Measurements from ENCODE around the gene IMPDH2. TPM values are rescaled to one million over a fixed set of nuclear protein-coding genes. Genes with fewer than 3 reads are reported as not detected.

The IMPDH2 gene
- total and polyA plus RNA-seq, 4 experiments from 2014 or later = 82.9 to 89.6 (median 87.5) TPM

DNA sequence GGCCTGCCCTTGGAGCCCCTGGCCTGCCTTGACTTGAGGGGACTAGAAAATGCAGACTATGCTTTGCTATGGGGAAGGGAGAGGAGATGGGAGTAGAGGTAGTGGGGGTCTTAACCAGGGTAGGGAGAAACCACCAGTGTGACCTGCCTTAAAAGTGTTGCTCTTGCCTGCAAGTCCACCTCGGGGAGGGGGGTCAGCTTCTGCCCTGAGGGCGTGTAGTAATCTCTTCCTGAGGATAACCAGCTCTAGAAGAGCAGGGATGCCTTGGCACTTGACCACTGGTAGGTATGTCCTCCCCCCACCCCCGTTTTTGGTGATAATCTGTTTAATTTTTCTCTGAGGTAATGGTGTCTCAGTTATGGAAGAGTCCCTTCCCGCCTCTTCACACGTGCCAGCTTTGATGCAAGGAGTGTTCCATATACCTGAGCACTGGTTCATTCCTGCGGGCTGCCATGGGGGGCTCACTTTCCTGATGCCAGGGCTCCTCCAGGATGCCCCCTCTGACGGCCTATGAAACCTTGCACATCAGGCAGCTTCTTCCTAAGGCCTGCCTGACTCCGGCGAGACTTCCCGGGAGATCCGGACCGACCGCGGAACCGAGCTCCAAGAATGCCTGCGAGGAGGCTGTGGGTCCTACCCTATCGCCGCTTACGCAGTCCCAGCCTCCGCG, 39.9 kb downstream of the IMPDH2 start:
- peak overlapping the region; percentile 85 to 96 (median 89) for H3K27ac Mint-ChIP-seq
- H3K4me3 Mint-ChIP-seq = peak overlapping the region; percentile 89 to 97 (median 92)
- ChIA-PET POLR2A (ENCODE audit: partially characterized antibody) (interaction anchor here (0.6 to 15.0 kb wide), 18 partner anchors 9 to 455 kb away, joined by 3 to 377 read pairs (median 5); partner anchors contain the start of genes ARIH2, CCDC71, DALRD3 and IMPDH2), CTCF (ENCODE audit: partially characterized antibody) (interaction anchor here (0.6 to 9.0 kb wide), 17 partner anchors 14 to 482 kb away, joined by 3 to 216 read pairs (median 4); partner anchors contain the start of genes DALRD3, IMPDH2, NDUFAF3 and QRICH1)
- H3K9me3 ChIP-seq (ENCODE audit: control insufficient read depth in 1 of 2, low read length in 2 of 2) = no peaks in the 10 kb centered on the region
- peaks cover 9 to 36% of the 10 kb centered on the region in 2 donors for H3K36me3 Mint-ChIP-seq
- intact Hi-C loops (cut with micrococcal nuclease) = no loop called here
- H3K4me1 Mint-ChIP-seq = peaks cover 27 to 49% (median 40%) of the 10 kb centered on the region in 4 donors
- H3K4me1 ChIP-seq (ENCODE audit: insufficient read depth, low read length) = peaks cover 45% of the 10 kb centered on the region
- peak overlapping the region; percentile 65 for H3K27ac ChIP-seq (ENCODE audit: low read depth, low read length)
- no peaks in the 10 kb centered on the region for H3K27me3 ChIP-seq (ENCODE audit: insufficient read depth, low read length)
- H3K36me3 ChIP-seq (ENCODE audit: insufficient read depth, low read length) = peaks cover 8% of the 10 kb centered on the region
- no peaks in the 10 kb centered on the region for H3K9me3 Mint-ChIP-seq
- no peaks in the 10 kb centered on the region for H3K27me3 Mint-ChIP-seq
- H3K4me3 ChIP-seq (ENCODE audit: low read length in 2 of 2) = peak overlapping the region; percentile 76 to 86
- no peak for DNase-seq

DNA sequence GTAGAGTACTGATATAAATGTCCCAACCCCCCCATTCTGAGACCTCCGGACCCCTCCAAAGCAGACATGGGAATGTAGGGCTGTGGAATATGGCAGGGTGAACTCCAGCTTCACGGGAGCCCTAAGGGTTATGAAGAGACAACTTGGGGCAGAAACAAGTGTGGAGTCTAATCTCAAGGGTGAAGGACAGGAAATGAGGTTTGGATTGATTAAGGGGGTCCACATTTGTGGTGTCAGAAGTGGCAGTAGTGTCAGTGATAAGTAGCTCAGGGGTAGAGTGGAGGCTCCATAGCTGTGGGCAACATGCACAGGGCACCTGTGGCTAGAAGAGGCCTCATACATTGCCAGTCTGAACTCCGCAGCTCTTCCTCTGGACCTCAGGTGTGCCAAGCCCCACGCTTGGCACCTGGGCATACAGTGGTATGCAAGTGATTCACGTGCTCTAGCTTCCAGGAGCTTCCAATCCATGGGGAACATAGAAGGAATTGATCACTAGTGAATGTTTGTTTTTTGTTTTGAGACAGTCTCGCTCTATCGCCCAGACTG, 43.3 kb downstream of the IMPDH2 start:
- Histone ChIP-seq H3K36me3 (ENCODE audit: insufficient read depth, low read length) (peaks cover 33% of the 10 kb centered on the region), H3K9me3 (ENCODE audit: control insufficient read depth in 1 of 2, low read length in 2 of 2) (no peaks in the 10 kb centered on the region), H3K4me3 (ENCODE audit: low read length in 2 of 2) (no peak overlapping the region), H3K4me1 (ENCODE audit: insufficient read depth, low read length) (peaks cover 21% of the 10 kb centered on the region), H3K27me3 (ENCODE audit: insufficient read depth, low read length) (no peaks in the 10 kb centered on the region), H3K27ac (ENCODE audit: low read depth, low read length) (no peak overlapping the region)
- ChIA-PET CTCF (ENCODE audit: partially characterized antibody) (interaction anchor here (5.0 to 9.0 kb wide), 5 partner anchors 21 to 171 kb away, joined by 38 to 216 read pairs (median 85); partner anchors contain the start of genes DALRD3, IMPDH2, NDUFAF3 and QRICH1), POLR2A (ENCODE audit: partially characterized antibody) (interaction anchor here (1.2 to 15.0 kb wide), 3 partner anchors 21 to 108 kb away, joined by 6 to 377 read pairs (median 20); partner anchors contain the start of genes DALRD3, IMPDH2, NDUFAF3 and QRICH1)
- Mint-ChIP-seq H3K9me3 (no peaks in the 10 kb centered on the region), H3K27me3 (no peaks in the 10 kb centered on the region), H3K4me1 (peaks cover 13 to 23% (median 18%) of the 10 kb centered on the region in 4 donors), H3K4me3 (no peak overlapping the region), H3K36me3 (peaks cover 29 to 53% of the 10 kb centered on the region in 2 donors), H3K27ac (peak overlapping the region in 5 of 7 donors; percentile 11 to 80 (median 28))
- intact Hi-C loops (cut with micrococcal nuclease) = no loop called here
- no peak for DNase-seq

DNA sequence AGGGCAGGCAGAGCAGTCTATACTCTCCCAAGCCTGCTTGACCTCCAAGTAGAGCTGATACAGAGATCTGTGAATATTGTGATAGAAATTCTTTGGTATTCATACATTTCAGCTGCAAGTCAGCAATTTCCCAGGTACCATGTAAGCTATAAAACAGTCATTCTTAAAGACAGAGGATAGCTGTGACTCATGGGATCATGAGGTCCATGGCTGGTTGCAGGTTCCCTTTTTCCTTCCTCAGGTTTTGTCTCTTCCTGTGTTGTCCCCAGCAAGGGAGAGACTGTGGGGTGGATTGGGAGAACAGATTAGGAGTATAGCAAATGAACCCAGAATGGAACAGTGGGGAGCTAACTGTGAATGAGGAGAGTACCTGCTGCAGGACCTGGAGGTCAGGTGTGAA, 44.5 kb downstream of the IMPDH2 start:
- CTCF ChIA-PET (ENCODE audit: partially characterized antibody) = interaction anchor here (0.5 to 9.0 kb wide), 5 partner anchors 22 to 174 kb away, joined by 3 to 136 read pairs (median 4); partner anchors contain the start of genes NDUFAF3 and WDR6
- POLR2A ChIA-PET (ENCODE audit: partially characterized antibody) = interaction anchor here (1.0 to 15.0 kb wide), 2 partner anchors 23 to 36 kb away, joined by 3 to 377 read pairs; partner anchors contain the start of genes DALRD3, IMPDH2, NDUFAF3 and WDR6
- Mint-ChIP-seq H3K4me1 (peaks cover 12 to 19% (median 15%) of the 10 kb centered on the region in 4 donors), H3K36me3 (peaks cover 37 to 58% of the 10 kb centered on the region in 2 donors), H3K4me3 (no peak overlapping the region), H3K9me3 (no peaks in the 10 kb centered on the region), H3K27ac (peak overlapping the region in 3 of 7 donors; percentile 18 to 66 (median 43)), H3K27me3 (no peaks in the 10 kb centered on the region)
- Histone ChIP-seq H3K27me3 (ENCODE audit: insufficient read depth, low read length) (no peaks in the 10 kb centered on the region), H3K36me3 (ENCODE audit: insufficient read depth, low read length) (peaks cover 41% of the 10 kb centered on the region), H3K27ac (ENCODE audit: low read depth, low read length) (no peak overlapping the region), H3K4me3 (ENCODE audit: low read length in 2 of 2) (no peak overlapping the region), H3K9me3 (ENCODE audit: control insufficient read depth in 1 of 2, low read length in 2 of 2) (no peaks in the 10 kb centered on the region), H3K4me1 (ENCODE audit: insufficient read depth, low read length) (peaks cover 19% of the 10 kb centered on the region)
- intact Hi-C loops (cut with micrococcal nuclease) = no loop called here
- no peak for DNase-seq

DNA sequence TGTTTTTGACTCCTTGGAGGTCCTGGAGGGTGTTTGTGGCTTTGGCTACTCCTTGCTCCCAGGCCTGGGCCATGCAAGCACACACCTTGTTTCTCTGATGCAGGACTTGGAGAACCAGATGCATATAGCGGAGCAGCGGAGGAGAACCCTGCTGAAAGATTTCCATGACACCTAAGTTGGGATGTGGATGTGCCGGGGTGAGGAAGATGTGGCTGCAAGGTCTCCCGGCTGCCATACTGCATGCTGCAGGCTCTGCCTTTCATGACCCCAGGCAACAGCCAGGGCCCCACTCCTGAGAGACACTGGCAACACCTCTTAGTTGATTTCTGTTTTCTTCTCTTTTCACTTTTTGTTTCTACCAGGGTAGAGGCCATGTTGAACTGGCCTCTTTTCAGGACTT, 46.1 kb downstream of the IMPDH2 start:
- no peak overlapping the region for H3K4me3 Mint-ChIP-seq
- intact Hi-C loops (cut with micrococcal nuclease) = no loop called here
- H3K9me3 Mint-ChIP-seq = no peaks in the 10 kb centered on the region
- H3K27ac Mint-ChIP-seq = peak overlapping the region in 4 of 7 donors; percentile 14 to 63 (median 49)
- ChIA-PET CTCF (ENCODE audit: partially characterized antibody) (no interaction called here), POLR2A (ENCODE audit: partially characterized antibody) (no interaction called here)
- Histone ChIP-seq H3K4me1 (ENCODE audit: insufficient read depth, low read length) (peaks cover 9% of the 10 kb centered on the region), H3K27me3 (ENCODE audit: insufficient read depth, low read length) (no peaks in the 10 kb centered on the region), H3K27ac (ENCODE audit: low read depth, low read length) (no peak overlapping the region), H3K36me3 (ENCODE audit: insufficient read depth, low read length) (peaks cover 47% of the 10 kb centered on the region), H3K9me3 (ENCODE audit: control insufficient read depth in 1 of 2, low read length in 2 of 2) (no peaks in the 10 kb centered on the region), H3K4me3 (ENCODE audit: low read length in 2 of 2) (no peak overlapping the region)
- H3K36me3 Mint-ChIP-seq = peaks cover 46 to 66% of the 10 kb centered on the region in 2 donors
- peaks cover 4 to 10% (median 5%) of the 10 kb centered on the region in 4 donors for H3K4me1 Mint-ChIP-seq
- DNase-seq = no peak
- no peaks in the 10 kb centered on the region for H3K27me3 Mint-ChIP-seq

DNA sequence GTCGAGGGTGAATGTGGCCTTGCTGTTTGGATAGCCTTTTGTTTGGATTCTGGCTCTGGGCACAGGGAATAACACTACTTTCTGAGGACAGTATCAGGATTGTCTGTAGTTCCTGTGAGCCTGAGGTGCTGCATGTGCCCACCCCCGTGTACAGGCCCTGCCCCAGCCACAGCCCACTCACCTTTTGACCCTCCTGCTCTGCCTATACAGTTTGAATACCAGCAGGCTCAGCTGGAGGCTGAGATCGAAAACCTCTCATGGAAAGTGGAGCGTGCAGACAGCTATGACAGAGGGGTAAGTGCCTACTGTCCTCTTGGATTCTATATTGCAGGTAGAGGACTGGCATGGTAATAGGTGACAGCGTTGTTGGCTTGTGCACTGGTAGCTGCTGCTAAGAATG, 46.5 kb downstream of the IMPDH2 start:
- Histone ChIP-seq H3K4me3 (ENCODE audit: low read length in 2 of 2) (no peak overlapping the region), H3K27ac (ENCODE audit: low read depth, low read length) (no peak overlapping the region), H3K9me3 (ENCODE audit: control insufficient read depth in 1 of 2, low read length in 2 of 2) (no peaks in the 10 kb centered on the region), H3K36me3 (ENCODE audit: insufficient read depth, low read length) (peaks cover 47% of the 10 kb centered on the region), H3K4me1 (ENCODE audit: insufficient read depth, low read length) (peaks cover 5% of the 10 kb centered on the region), H3K27me3 (ENCODE audit: insufficient read depth, low read length) (no peaks in the 10 kb centered on the region)
- no peaks in the 10 kb centered on the region for H3K9me3 Mint-ChIP-seq
- no peak overlapping the region for H3K4me3 Mint-ChIP-seq
- ChIA-PET CTCF (ENCODE audit: partially characterized antibody) (no interaction called here), POLR2A (ENCODE audit: partially characterized antibody) (no interaction called here)
- H3K4me1 Mint-ChIP-seq = peaks cover 1 to 5% (median 2%) of the 10 kb centered on the region in 4 donors
- peak overlapping the region in 2 of 7 donors; percentile 37 to 42 for H3K27ac Mint-ChIP-seq
- no peak for DNase-seq
- H3K36me3 Mint-ChIP-seq = peaks cover 50 to 67% of the 10 kb centered on the region in 2 donors
- H3K27me3 Mint-ChIP-seq = no peaks in the 10 kb centered on the region
- intact Hi-C loops (cut with micrococcal nuclease) = no loop called here

DNA sequence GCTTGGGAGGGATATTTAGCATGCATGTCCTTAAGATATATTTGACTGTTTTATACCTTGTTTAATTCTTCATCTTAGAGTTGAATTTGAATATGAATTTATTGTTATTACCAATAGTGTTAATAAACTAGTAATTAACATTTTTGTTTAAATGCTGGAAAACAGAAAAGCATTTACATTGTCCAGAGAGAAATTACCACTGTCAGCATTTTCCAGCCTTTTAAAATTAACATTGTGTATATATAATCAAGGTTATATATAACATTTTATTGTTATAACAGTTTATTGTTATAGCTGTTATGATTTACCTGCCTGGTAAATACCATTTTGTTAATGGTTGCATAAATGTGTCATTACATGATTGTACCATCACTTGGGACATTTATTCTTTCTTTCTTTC, 47.2 kb downstream of the IMPDH2 start:
- no peak for DNase-seq
- no peak overlapping the region for H3K4me3 ChIP-seq (ENCODE audit: low read length in 2 of 2)
- no peak overlapping the region for H3K27ac ChIP-seq (ENCODE audit: low read depth, low read length)
- H3K4me1 Mint-ChIP-seq = peaks cover 0 to 4% (median 1%) of the 10 kb centered on the region in 4 donors
- no peaks in the 10 kb centered on the region for H3K4me1 ChIP-seq (ENCODE audit: insufficient read depth, low read length)
- ChIA-PET CTCF (ENCODE audit: partially characterized antibody) (no interaction called here), POLR2A (ENCODE audit: partially characterized antibody) (no interaction called here)
- H3K4me3 Mint-ChIP-seq = no peak overlapping the region
- no peaks in the 10 kb centered on the region for H3K27me3 Mint-ChIP-seq
- intact Hi-C loops (cut with micrococcal nuclease) = no loop called here
- H3K27ac Mint-ChIP-seq = peak overlapping the region in 2 of 7 donors; percentile 37 to 70
- H3K36me3 ChIP-seq (ENCODE audit: insufficient read depth, low read length) = peaks cover 47% of the 10 kb centered on the region
- H3K36me3 Mint-ChIP-seq = peaks cover 51 to 67% of the 10 kb centered on the region in 2 donors
- no peaks in the 10 kb centered on the region for H3K9me3 ChIP-seq (ENCODE audit: control insufficient read depth in 1 of 2, low read length in 2 of 2)
- no peaks in the 10 kb centered on the region for H3K9me3 Mint-ChIP-seq
- no peaks in the 10 kb centered on the region for H3K27me3 ChIP-seq (ENCODE audit: insufficient read depth, low read length)

DNA sequence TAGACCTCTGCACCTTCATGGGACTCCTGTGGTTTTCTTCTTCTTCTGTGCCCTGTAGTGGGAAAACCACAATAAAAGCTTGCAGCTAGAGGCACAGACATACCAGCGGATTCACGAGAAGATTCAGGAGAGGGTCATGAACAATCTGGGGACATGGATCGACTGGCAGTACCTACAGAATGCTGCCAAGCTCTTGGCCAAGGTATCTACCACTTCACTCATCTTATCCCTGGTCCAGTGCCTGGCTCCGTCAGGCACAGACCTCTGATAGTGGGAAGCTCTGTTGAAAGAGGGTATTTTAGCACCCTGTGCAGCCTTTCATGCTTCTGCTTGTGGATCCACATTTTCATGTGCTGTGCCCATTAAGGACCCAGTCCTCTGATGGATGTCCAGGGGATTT, 48.9 kb downstream of the IMPDH2 start:
- peaks cover 57% of the 10 kb centered on the region for H3K36me3 ChIP-seq (ENCODE audit: insufficient read depth, low read length)
- Mint-ChIP-seq H3K27me3 (no peaks in the 10 kb centered on the region), H3K4me3 (no peak overlapping the region), H3K9me3 (no peaks in the 10 kb centered on the region), H3K27ac (peak overlapping the region in 1 of 7 donors; percentile 59), H3K4me1 (peaks cover 0 to 4% (median 0%) of the 10 kb centered on the region in 4 donors), H3K36me3 (peaks cover 55 to 70% of the 10 kb centered on the region in 2 donors)
- intact Hi-C loops (cut with micrococcal nuclease) = no loop called here
- no peak overlapping the region for H3K27ac ChIP-seq (ENCODE audit: low read depth, low read length)
- H3K4me3 ChIP-seq (ENCODE audit: low read length in 2 of 2) = no peak overlapping the region
- POLR2A ChIA-PET (ENCODE audit: partially characterized antibody) = no interaction called here
- CTCF ChIA-PET (ENCODE audit: partially characterized antibody) = no interaction called here
- no peaks in the 10 kb centered on the region for H3K27me3 ChIP-seq (ENCODE audit: insufficient read depth, low read length)
- no peaks in the 10 kb centered on the region for H3K4me1 ChIP-seq (ENCODE audit: insufficient read depth, low read length)
- DNase-seq = no peak
- H3K9me3 ChIP-seq (ENCODE audit: control insufficient read depth in 1 of 2, low read length in 2 of 2) = no peaks in the 10 kb centered on the region
